NCI-H1436 treated with DMSO at 0.1 percent for 48 hours (cell line): ENCODE measurements around the gene OLFM2.

Source experiments
- DNase-seq: peaks from one replicate; lab custom pipeline; 2025; lab: John Stamatoyannopoulos, UW

OLFM2 gene

DNA sequence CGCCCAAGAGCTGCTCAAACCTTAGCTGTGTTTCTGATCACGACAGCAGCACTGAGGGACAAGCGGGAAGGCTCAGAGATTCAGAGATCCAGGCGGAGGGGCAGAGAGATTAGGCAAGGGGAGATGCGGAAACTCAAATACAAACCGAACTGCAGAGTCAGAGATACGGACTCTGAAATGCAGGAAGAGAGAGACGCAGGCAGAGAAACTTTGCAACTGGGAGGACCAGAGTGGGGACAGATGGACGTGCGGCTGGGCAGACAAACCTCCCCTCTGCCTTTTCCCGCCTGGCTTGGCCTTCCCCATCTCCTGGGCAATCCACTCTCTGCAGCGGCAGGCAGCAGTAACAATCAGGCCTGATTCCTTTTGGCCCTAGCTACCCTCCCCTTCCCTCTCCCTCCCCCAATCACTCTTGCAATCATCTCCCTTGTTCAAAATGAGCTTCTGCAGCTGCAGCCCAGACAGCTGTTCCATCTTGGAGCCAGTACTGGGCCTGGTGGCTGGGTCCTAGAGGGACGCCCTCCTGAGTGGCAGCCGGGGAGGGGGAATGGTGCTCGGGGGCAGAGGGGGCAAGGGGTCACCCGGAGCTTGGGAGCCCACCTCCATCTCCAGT is 29.7 kb downstream of the OLFM2 start:
- DNase-seq, result no peak

DNA sequence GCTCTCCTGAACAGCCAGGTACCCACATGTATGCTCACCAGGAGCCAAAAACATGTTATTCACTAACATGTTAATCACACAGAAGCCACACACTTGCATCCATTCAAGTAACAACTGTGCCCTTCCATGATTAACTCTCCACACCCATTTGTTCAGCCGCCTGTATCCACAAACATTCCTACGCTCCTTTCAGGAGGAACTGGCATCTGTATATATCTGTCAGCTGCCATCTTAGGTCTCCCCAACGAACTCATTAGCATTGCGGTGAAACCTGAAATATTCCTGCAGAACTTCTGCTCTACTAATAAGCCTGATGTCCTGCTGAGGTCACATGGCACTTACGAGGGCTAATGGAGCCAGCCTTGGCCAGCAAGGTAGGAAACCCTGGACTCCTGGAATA is 33.0 kb downstream of the OLFM2 start:
- DNase-seq, result no peak

DNA sequence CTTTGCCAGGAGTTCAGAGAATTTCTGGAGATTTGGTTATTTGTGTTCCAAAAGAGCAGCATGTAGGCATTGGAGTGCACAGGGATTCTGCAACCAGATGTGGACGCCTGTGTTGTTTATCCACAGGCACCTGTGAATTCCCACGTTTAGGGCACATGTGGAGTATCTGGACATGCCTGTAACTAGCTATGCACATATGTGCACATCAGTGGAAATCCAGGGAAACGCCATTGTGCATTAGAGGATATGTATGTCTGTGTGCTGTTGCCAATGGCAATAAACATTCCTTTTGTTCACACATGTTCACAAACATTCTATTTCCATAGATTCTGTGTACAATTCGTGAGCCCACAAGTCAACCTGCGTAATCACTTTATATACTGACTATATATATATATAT is 34.7 kb downstream of the OLFM2 start:
- no peak for DNase-seq

DNA sequence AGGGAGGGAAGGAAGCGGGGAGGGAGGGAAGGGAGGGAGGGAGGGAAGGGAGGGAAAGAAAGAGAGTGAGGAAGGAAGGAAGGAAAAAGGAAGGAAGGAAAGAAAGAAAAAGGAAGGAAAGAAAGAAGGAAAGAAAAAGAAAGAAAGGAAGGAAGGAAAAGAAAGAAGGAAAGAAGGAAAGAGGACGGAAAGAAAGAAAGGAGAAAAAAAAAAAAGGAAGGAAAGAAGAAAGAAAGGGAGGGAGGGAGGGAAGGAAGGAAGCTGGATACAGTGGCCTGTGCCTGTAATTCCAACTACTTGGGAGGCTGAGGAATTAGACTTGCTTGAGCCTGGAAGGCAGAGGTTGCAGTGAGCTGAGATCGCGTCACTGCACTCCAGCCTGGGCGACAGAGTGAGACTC is 35.3 kb downstream of the OLFM2 start:
- no peak for DNase-seq

DNA sequence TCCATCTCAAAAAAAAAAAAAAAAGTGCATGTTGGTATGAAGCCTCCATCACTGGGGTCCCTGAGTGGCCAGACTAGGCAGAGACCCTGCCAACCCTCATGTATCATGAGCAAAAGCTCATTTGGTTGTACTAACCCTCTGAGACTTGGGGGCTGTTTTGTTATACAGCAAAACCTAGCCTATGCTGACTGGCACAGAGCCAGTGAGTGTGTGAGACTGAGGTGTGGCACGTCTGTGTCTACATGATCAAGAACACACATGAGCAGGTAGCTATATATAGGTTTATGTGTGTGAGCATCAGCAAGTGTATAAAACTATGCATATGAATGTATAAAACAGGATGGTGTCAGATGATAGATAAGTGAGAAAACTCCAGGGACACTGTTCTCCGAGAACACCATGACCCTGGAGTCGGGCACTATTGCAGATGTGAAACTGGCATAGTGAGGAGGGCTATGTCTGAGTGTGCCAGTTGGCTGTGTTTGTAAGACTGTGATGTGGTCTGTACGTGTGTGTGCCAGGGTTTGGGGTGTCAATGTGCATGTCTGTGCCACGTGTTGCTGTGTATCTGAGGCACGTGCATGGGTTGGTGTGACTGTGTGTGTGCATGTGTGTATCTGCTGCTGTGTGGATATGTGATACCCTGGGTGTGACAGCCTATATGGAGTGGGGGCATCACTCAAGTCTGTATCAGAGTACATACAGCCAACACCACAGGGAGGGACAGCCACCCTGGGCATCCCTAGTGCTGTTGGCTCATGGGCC is 44.5 kb downstream of the OLFM2 start:
- no peak for DNase-seq

DNA sequence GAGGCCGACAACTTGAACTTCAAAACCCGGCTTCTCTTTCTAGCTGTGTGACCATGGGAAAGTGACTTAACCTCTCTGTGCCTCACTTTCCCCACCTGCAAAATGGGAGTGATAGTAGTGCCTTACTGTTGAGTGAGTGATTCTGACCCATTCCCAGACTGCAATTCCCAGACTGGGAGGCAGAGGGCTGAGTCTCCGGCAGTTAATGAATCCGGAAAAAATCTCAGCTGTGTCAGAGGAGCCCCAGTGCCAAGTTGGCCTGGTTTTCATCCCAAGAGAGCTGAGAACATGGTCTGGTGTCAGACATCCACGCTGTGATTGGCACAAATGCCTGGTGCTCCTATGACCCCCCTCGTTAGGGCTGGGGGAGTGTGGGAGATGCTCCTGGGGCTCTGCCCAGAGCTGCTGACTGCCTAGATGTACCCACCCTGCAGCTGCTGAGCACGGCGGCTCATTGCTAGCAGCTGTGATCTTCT is 51.2 kb downstream of the OLFM2 start:
- DNase-seq, result no peak

DNA sequence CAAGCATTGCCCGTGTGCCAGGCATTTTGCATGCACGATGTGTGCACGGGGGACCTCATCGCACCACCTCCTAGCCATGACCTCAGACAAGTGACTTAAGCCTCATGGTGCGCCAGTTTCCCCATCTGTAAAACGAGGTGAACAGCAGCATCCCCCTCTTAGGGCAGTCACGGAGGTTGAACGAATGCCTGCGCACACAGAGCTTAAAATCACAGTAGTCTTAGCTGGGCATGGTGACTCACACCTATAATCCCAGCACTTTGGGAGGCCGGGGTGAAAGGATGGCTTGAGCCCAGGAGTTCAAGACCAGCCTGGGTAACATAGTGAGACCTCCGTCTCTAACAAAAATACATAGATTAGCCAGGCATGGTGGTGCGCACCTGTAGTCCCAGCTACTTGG is 52.6 kb downstream of the OLFM2 start:
- DNase-seq, result no peak

DNA sequence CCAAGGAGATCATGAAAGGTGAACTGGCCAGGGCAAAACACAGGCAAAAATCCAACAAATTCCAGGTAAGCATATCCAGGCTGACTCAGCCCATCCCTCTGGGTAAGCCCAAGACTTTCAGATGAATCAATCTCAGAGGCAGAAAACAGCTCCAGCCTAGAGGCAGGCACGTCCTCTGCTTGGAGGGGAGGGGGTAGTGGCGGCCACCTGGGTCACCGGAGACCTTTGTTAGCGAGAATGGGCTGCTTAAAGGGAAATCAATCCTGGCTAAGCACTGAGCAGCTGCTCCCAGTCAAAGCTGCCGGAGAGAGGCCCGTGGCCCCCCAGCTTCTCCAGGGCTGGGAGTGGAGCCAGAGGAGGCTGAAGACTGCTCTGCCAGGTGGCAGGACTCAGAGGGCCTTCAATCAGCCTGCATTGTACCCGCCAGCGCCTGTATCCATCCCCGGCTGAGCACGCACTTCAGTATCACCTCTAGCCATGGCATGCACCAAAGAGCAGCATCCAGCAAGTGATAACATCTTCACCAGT is 53.0 kb downstream of the OLFM2 start:
- DNase-seq, result no peak

DNA sequence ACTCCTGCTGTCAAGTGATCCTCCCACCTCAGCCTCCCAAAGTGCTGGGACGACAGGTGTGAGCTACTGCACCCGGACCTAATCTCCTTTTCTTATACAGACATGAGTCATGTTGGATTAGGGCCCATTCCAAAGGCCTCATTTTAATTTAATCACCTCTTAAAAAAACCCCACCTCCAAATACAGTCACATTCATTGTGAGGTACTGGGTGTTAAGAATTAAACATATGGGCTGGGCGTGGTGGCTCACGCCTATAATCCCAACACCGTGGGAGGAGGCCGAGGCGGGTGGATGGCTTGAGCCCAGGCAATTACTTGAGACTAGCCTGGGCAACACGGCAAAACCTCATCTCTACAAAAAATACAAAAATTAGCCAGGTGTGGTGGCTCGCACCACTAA is 54.6 kb downstream of the OLFM2 start:
- DNase-seq, result no peak

DNA sequence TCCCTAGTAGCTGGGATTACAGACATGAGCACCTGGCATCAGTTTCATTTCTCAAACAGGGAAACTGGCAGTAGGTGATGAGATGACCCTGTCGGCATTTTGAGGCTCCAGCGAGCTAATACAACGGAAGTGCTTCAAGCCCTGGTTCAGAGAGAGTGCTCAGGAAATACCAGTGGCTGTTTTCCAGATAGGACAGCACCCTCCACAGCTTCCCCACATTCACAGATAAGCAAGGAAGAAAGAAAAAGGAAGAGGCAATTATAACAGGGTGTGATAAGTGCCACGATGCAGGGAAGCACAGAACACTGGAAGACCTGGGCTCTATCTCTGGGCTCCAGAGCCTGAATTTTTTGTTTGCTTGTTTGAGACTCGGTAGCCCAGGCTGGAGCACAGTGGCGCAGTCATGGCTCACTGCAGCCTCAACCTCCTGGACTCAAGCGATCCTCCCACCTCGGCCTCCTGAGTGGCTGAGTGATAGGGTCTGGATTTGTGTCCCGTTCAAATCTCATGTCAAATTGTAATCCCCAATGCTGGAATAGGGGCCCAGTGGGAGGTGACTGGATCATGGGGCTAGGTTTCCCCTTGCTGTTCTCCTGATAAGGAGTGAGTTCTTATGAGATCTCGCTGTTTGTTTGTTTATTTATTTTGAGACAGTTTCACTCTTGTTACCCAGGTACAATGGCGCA is 57.7 kb downstream of the OLFM2 start:
- no peak for DNase-seq

DNA sequence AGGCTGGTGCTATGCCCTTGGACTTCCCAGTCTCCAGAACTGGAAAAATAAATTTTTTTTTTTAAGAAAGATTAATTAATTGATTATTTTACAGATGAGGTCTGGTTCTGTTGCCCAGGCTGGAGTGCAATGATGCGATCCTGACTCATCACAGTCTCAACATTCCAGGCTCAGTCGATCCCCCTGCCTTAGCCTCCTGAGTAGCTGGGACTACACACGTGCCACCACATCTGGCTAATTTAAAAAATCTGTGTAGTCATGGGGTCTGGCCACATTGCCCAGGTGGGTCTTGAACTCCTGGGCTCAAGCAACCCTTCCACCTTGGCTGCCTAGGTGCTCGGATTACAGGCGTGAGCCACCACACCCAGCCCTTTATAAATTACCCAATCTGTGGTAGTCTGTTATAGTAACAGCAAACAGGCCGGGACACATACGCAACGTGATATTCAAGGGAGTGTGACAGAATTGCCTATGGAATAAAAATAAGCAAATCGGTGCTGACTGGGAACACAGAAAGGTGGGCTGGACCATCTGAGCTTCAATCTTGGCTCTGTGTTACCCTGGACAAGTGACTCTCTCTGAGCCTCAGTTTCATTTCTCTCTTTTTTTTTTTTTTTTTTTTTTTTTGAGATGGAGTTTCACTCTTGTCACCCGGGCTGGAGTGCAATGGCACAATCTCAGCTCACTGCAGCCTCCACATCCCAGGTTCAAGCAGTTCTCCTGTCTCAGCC is 58.4 kb downstream of the OLFM2 start:
- no peak for DNase-seq

DNA sequence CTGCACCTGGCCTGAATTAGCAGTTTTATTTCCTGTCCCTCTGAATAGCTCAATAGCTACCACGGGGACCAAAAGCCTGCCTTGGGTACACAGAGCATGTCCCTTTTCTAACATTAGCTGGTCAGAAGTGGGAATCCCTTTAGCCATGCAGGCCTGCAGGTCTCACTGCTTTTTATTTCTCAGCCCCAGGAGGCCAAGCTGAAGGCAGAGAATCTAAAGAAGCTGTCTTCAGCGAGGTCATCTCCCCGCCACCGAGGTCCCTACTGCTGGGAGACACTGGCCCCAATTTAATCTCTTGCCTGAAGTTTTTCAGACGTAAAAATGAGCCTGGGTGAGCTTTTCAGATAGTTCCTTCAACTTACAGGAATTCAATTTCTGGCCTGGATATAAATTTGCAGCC is 60.5 kb downstream of the OLFM2 start:
- no peak for DNase-seq

DNA sequence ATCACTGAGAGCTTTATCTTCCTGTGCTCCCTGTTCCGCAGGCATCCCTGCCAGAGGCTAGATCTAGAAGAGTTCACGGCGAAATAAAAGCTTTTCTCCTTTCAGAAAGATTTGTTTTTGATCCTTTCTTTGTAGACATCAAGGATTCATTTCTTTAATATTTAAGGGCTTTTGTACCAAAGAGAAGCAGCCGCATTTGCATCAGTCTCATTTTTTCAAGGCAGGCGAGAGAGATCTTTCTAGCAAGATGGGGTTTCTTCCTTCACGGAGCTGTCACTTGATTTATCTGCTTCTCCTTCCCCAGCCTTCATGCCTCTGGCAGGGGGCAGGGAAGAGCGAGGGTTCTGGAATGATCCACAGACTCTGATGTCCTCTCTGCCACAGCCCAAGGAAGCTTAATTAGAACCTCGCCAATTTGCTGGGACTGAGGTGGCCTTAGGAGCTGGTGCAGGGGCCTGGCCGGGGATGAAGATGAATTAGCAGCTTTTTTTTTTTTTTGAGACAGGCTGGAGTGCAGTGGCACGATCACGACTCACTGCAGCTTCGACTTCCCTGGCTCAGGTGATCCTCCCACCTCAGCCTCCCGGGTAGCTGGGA is 61.2 kb downstream of the OLFM2 start:
- DNase-seq, result no peak

DNA sequence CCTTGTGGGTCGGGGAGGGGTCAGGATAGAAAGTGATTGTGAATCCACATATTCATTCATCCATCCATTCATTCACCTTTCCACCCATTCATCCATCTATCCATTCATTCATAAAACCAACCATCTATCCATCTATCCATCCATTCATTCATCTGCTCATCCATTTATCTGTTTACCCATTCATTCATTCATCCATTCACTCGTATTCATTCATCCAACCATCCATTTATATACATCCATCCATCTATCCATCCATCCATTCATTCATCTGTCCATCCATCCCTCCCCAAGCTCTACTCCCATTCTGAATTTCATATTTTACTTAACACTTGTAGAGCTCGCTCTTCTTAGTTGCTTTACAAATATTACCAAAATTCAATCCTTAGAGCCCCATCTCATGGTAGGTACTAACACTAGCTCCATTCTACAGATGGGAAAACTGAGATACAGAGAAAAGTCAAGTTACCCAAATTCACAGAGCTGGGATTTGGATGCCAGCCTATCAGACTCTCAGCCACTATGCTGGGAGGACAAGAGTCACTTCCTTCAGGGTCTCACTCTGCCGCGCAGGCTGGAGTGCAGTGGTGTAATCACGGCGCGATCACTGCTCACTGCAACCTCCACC is 63.6 kb downstream of the OLFM2 start:
- DNase-seq, result no peak

DNA sequence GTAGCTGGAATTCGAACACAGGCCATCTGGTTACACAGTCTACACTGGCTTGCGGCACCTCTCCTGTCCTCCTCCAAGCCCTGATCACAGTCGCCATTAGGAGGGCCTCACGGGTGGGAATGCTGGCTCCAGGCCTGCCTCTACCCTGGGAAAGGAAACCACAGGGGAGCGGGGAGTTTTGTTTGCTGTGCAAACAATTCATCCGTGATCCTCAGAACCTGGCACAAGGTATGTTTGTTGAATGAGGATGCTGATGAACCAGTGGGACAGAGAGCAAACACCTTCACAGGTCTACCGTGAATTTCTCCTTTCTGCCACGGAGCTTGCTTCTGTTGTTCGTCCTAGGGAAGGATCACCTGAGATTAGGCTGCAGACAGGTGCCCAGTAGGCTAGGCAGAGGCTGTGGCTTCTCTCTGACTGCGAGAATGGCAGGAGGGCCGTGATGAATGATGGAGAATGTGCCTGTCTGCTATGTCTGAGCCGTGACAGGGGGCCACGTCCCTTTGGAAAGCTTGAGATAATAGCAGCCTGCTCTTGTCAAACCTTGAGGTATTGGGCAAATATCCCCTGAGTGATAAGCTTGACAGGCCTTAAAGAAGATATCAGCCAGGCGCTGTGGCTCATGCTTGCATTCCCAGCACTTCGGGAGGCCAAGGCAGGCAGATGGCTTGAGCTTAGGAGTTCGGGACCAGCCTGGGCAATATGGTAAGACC is 64.5 kb downstream of the OLFM2 start:
- no peak for DNase-seq

DNA sequence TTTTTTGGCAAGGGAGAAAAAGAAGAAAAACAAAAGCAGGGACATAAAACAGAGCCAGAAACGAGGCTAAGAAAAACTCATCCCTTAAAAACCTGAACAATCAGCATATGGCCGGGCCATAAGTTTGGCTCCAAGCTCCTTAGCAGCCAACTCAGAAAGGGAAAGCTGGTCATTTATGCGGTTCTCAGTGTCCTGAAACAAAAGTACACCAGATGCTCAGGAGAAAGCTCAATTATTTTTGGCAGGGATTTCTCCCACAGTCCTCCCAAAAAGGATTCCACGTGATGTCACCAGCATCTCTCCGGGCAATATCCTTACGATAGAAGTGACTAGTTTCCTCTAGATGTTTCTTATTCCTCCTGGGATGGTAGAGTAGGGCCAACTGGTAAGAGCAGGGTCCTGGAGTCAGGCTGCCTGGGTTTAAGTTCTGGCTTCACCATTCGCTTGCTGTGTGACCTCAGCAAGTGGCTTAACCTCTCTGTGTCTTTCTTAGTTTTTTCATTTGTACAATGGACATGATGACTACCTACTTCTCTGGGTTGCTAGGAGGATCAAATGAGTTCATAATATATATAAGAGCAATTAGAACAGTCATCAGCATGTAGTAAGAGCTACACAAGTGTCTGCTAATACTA is 67.2 kb downstream of the OLFM2 start:
- no peak for DNase-seq

DNA sequence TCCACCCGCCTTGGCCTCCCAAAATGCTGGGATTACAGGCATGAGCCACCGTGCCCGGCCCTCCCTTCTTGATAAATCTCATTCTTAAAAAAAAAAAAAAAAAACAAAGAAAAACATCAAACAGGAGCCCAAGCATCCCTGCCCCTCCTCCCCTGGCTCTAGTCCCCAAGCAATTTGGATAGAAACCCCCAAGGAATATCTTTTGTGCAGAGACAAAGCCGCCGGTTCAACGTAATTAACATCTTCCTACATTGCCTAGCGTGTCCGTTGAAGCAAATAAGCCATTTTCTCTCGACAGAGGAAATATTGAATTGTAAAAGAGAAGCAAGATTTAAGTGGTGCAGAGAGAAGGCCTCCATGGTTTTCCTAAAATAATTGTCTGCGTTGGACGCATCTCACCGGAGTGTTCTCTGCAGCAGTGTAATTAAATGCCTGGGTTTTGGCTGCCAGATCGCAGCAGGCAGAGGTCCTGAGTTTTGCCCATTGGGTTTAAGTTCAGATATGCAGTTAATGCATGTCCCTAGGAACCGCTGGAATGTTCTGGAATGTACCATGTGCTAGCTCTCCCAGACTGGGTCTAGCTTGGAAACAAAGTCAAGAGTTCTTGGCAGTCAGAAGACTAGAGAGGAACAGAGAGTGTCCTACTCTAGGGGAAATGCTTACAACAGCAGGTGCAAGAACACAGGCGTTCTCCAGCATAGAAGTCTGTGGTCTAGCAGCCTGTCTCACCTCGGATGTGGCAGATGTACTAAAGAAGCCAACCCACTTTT is 70.4 kb downstream of the OLFM2 start:
- peak; percentile 53 for DNase-seq

DNA sequence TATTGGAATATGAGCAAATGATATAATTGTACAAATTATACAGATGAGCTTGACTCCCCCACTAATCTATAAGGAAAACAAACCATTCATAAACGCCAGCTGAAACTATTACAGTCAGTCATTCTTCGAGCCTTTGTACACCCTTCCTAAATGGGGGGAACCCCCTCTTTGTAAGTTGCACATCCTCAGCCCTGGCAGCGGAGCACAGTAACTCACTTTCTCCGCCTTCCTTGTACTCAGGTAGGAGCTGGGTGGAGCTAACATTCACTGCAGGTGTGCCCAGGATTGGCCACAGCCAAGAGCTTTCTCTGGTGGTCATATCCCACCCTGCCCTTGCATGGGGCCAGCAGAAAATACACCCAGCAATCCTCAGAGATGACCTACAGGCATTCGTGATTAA is 72.6 kb downstream of the OLFM2 start:
- DNase-seq, result no peak

DNA sequence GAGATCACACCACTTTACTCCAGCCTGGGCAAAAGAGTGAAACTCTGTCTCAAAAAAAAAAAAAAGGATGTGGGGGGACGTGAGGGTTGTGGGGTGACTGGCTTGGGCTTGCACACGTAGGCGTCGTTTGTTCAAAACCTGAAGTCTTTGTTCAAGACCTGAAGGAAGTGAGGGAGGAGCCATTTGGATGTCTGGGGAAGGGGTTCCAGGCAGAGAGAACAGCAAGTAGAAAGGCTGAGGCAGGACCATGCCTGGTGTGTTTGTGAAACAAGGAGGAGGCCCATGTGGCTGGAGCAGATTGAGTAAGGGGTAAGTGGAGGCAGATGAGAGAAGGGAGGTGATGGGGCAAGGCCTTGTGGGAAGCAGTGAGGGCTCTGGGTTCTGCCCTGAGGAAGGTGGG is 73.4 kb downstream of the OLFM2 start:
- no peak for DNase-seq

DNA sequence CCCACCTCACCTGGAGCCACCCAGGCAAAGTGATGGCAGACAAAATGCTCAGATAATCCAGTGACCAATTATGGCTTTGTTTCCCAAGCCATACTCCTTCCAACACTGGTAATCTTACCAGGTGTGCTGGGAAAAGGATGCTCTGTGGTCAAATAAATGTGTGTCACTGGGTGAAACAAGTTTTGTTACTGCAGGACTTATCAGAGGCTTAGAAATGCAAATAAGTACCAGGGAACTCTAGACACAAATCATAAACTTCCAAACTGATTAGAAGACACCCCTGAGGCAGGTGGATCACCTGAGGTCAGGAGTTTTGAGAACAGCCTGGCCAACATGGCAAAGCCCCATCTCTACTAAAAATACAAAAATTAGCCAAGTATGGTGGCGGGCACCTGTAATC is 74.8 kb downstream of the OLFM2 start:
- DNase-seq, result no peak
